Measurements from ENCODE around the gene ANO7. TPM values are rescaled to one million over a fixed set of nuclear protein-coding genes. Genes with fewer than 3 reads are reported as not detected.

ANO7 gene
- total RNA-seq, 1 experiment from 2014 or later: 0.76 TPM

- DNase-seq (ENCODE audit: low read depth): no peak
Measured at GRCh38 chr2:241208058-241208457, 19.6 kb downstream of the ANO7 start.

GRCh38 chr2:241209271-241209670 lies 20.8 kb downstream of the ANO7 start:
- DNase-seq (ENCODE audit: low read depth): no peak

GRCh38 chr2:241211276-241211675 lies 22.8 kb downstream of the ANO7 start:
- DNase-seq (ENCODE audit: low read depth): no peak

GRCh38 chr2:241213041-241213440 lies 24.6 kb downstream of the ANO7 start:
- no peak for DNase-seq (ENCODE audit: low read depth)

- no peak for DNase-seq (ENCODE audit: low read depth)
Measured at GRCh38 chr2:241213567-241213966, 25.1 kb downstream of the ANO7 start.

DNA sequence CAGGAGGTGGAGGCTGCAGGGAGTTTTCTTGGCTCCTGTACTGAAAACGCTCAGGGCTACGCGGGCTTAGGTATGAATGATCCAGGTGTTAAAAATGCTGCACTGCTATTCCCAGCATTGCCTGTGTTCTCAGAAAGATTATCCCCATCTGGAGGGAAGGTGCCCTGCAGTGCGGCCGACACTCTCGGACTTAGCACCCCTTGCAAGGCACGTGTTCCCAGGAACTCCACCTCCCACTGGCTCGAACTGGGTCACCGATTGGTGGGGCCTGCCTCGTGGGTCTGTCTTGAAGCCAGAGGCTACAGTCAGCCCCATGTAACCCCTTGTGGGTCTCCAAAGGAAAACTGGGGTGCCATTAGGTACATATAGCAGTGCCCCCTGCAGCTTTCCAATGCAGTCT lies 25.7 kb downstream of the ANO7 start:
- DNase-seq (ENCODE audit: low read depth): no peak

DNA sequence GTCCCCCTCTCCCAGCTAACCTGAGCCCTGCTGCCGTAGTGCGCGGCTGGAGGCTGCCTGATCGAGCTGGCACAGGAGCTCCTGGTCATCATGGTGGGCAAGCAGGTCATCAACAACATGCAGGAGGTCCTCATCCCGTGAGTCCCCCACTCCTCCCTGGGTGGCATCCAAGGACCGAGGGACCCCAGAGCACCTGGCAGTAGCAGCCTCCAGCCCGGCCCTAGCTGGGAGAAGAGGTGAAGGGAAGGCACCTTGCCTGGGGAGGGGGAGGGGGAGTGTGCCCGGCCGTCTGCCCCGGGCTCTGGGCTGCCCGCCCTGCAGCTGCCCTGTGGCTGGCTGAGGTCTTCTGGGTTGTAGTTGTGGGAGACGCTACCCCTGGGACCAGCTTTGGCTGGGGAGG lies 26.3 kb downstream of the ANO7 start:
- no peak for DNase-seq (ENCODE audit: low read depth)

- no peak for DNase-seq (ENCODE audit: low read depth)
Measured at GRCh38 chr2:241215421-241215820, 26.9 kb downstream of the ANO7 start.

- DNase-seq (ENCODE audit: low read depth): no peak
Measured at GRCh38 chr2:241216211-241216761, 27.8 kb downstream of the ANO7 start.

- DNase-seq (ENCODE audit: low read depth): peak; percentile 60
Measured at GRCh38 chr2:241217320-241218031, 29.0 kb downstream of the ANO7 start.

- peak; percentile 29 for DNase-seq (ENCODE audit: low read depth)
Measured at GRCh38 chr2:241218131-241219029, 29.9 kb downstream of the ANO7 start.

GRCh38 chr2:241219030-241219382 lies 30.5 kb downstream of the ANO7 start:
- DNase-seq (ENCODE audit: low read depth): no peak

DNA sequence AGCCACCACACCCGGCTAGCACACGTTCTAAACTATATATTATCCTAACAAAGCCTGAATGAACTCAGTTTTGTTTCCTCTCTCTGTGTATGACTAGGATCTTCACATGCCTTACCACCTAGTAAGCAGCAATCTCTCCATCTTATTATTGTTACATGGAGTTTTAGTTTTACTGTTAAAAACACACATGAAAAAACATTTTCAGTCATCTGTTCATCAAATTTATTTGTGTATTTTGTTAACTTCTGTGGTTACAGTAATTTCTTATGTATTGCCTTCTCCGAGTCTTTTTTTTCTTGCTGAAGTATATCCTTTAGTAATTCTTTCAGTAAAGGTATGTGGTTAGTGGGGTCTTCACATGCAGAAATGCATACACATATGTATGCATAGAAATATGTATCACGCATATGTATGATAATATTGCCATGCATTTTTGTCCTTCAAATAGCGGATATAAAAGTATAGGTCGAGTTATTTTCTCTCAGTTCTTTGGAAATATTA lies 31.4 kb downstream of the ANO7 start:
- DNase-seq (ENCODE audit: low read depth): no peak

DNA sequence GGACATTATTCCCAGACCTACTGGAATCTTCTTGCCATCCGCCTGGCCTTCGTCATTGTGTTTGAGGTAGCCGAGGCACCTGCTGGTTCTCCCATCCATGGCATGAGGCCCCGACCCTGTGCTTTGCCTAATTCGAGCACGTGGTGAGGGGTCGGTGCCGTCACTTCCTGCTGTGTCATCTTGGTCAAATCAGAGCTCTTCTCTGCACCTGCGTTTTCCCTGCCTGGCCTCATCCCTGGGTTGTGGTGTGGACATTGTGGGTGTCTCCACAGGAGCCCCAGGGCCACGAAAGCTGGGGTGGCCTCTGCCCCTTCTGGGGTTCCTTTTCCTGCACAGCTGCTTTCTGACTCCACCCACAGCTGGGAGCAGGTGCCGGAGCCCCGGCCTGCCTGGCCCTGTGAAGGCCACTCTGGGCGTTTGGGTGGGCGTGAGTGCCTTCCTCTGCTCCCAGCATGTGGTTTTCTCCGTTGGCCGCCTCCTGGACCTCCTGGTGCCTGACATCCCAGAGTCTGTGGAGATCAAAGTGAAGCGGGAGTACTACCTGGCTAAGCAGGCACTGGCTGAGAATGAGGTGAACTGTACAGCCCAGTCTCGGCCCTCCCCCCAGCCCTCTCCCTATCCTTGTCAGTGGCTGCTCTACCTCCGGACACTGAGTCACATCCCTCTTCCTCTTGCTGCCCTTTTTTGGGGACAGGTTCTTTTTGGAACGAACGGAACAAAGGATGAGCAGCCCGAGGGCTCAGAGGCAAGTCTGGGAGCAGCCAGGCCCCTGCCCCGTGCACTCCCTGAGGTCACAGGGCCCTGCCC lies 34.9 kb downstream of the ANO7 start:
- DNase-seq (ENCODE audit: low read depth): peak; percentile 60

DNA sequence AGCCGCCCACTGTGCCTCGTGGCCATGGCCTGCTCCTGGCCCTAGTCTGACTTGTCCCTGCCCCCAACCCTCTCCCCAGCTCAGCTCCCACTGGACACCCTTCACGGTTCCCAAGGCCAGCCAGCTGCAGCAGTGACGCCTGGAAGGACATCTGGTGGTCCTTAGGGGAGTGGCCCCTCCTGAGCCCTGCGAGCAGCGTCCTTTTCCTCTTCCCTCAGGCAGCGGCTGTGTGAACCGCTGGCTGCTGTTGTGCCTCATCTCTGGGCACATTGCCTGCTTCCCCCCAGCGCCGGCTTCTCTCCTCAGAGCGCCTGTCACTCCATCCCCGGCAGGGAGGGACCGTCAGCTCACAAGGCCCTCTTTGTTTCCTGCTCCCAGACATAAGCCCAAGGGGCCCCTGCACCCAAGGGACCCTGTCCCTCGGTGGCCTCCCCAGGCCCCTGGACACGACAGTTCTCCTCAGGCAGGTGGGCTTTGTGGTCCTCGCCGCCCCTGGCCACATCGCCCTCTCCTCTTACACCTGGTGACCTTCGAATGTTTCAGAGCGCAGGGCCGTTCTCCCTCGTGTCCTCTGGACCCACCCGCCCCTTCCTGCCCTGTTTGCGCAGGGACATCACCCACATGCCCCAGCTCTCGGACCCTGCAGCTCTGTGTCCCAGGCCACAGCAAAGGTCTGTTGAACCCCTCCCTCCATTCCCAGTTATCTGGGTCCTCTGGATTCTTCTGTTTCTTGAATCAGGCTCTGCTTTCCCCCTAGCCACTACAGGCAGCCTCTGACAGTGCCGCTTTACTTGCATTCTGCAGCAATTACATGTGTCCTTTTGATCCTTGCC lies 35.8 kb downstream of the ANO7 start:
- DNase-seq (ENCODE audit: low read depth): peak; percentile 66

DNA sequence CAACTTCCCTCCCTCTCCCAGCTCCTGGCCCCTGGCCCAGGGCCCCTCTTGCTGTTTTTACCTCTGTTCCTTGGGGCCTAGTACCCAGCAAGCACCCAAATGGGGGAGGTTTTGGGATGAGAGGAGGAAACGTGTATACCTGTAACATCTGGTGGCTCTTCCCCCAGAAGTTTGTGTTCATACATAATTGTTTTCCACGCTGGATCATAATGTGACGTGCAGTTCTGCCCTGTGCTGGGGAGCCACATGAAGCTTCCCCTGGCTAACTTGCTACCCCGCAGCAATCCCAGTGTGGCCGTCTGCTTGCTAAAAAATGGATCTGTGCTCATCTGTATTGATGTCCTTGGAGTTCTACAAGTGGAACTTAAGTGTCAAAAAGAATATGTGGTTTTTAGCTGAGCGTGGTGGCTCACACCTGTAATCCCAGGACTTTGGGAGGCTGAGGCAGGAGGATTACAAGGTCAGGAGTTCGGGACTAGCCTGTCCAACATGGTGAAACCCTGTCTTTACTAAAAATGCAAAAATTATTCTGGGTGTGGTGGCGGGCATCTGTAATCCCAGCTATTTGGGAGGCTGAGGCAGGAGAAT lies 36.5 kb downstream of the ANO7 start:
- DNase-seq (ENCODE audit: low read depth): no peak

DNA sequence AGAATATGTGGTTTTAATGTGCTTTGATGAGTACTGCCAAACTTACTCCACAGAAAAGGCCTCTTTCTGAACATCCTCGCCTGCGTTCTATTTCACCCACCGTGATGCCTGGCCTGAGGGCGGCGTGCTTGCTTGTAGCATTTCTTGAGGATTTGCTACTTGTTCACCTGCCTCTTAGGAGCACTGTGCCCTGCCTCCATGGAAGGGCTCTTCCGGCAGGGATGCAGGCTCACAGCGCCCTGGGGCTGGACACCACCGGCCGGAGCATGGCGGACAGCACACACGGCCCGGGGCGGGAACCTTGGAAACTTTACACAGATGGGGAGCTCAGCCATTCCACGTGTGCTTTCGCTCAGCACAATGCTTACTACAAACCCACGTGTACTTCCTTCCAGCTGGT lies 37.1 kb downstream of the ANO7 start:
- DNase-seq (ENCODE audit: low read depth): no peak

GRCh38 chr2:241225983-241226382 lies 37.5 kb downstream of the ANO7 start:
- DNase-seq (ENCODE audit: low read depth): no peak

- DNase-seq (ENCODE audit: low read depth): no peak
Measured at GRCh38 chr2:241226723-241227572, 38.5 kb downstream of the ANO7 start.

- no peak for DNase-seq (ENCODE audit: low read depth)
Measured at GRCh38 chr2:241227594-241227993, 39.1 kb downstream of the ANO7 start.
